HG03571 (cell line): Measurements from ENCODE around the gene DGCR2.
A peak's percentile ranks its signal among the peaks of the same experiment; 100 is the strongest.

Source experiments
- ATAC-seq: cut with Tn5 transposase; IDR thresholded peaks from one replicate; pipeline ENCODE4 v1.9.1; 2021; ENCODE audit not compliant: unreplicated experiment

DGCR2 gene

GRCh38 chr22:19127329-19128008, 5.3 kb upstream of the DGCR2 start:
- no peak for ATAC-seq

GRCh38 chr22:19126309-19127273, 4.4 kb upstream of the DGCR2 start:
- no peak for ATAC-seq

GRCh38 chr22:19125474-19126308, 3.5 kb upstream of the DGCR2 start:
- no peak for ATAC-seq

- no peak for ATAC-seq
Observed at GRCh38 chr22:19125011-19125410, 2.8 kb upstream of the DGCR2 start.

GRCh38 chr22:19124377-19124776, 2.2 kb upstream of the DGCR2 start:
- no peak for ATAC-seq

GRCh38 chr22:19123936-19124335, 1.7 kb upstream of the DGCR2 start:
- no peak for ATAC-seq

- no peak for ATAC-seq
Observed at GRCh38 chr22:19122752-19123492, 710 bp upstream of the DGCR2 start.

GRCh38 chr22:19121631-19122142, 525 bp downstream of the DGCR2 start:
- peak; percentile 17 for ATAC-seq

GRCh38 chr22:19120829-19121630, 1.2 kb downstream of the DGCR2 start:
- ATAC-seq: no peak

- ATAC-seq: no peak
Observed at GRCh38 chr22:19119949-19120348, 2.3 kb downstream of the DGCR2 start.

- ATAC-seq: no peak
Observed at GRCh38 chr22:19118329-19118880, 3.8 kb downstream of the DGCR2 start.

- ATAC-seq: no peak
Observed at GRCh38 chr22:19117111-19117512, 5.1 kb downstream of the DGCR2 start.

- no peak for ATAC-seq
Observed at GRCh38 chr22:19115628-19116027, 6.6 kb downstream of the DGCR2 start.

GRCh38 chr22:19114984-19115552, 7.1 kb downstream of the DGCR2 start:
- ATAC-seq: no peak

- ATAC-seq: no peak
Observed at GRCh38 chr22:19113429-19113828, 8.8 kb downstream of the DGCR2 start.

- ATAC-seq: no peak
Observed at GRCh38 chr22:19111584-19111983, 10.6 kb downstream of the DGCR2 start.

GRCh38 chr22:19111140-19111539, 11.1 kb downstream of the DGCR2 start:
- ATAC-seq: no peak

GRCh38 chr22:19110646-19111045, 11.6 kb downstream of the DGCR2 start:
- ATAC-seq: no peak

- no peak for ATAC-seq
Observed at GRCh38 chr22:19110064-19110458, 12.2 kb downstream of the DGCR2 start.
